Neural crest cell (in vitro differentiated cells): ENCODE measurements around the gene CCDC69. TPM values are rescaled to one million over a fixed set of nuclear protein-coding genes. Genes with fewer than 3 reads are reported as not detected.
A peak's percentile ranks its signal among the peaks of the same experiment; 100 is the strongest.

Experiments
- DNase-seq: peaks from one replicate; pipeline ENCODE4 v3.0.0; 2021; ENCODE audit warnings: low read depth, mixed read lengths, low spot score
- H3K27ac Mint-ChIP-seq: one replicate; pipeline ENCODE4 v1.8.0; 2021; ENCODE audit warnings: mild to moderate bottlenecking, mixed read lengths; ENCODE audit not compliant: unreplicated experiment
- H3K27me3 Mint-ChIP-seq: 2 replicates; pipeline ENCODE4 v1.8.0; 2021; ENCODE audit warnings: low read depth, mild to moderate bottlenecking, mixed read lengths
- H3K36me3 Mint-ChIP-seq: 2 replicates; pipeline ENCODE4 v1.8.0; 2021; ENCODE audit warnings: low read depth, mild to moderate bottlenecking, mixed read lengths
- H3K4me1 Mint-ChIP-seq: 2 replicates; pipeline ENCODE4 v1.8.0; 2021; ENCODE audit warnings: mixed read lengths
- H3K4me3 Mint-ChIP-seq: one replicate; pipeline ENCODE4 v1.8.0; 2021; ENCODE audit warnings: mild to moderate bottlenecking, mixed read lengths
- H3K9me3 Mint-ChIP-seq: 2 replicates; pipeline ENCODE4 v1.8.0; 2021; ENCODE audit warnings: mixed read lengths
- total RNA-seq: library from RNA; stranded (reverse); gene quantifications from 2 replicates; pipeline ENCODE4 v1.2.1, GENCODE V29; 2021
- TF ChIP-seq, protein P1 (sequence below): fragments of 200-600 bp; sonication (generic); conservative IDR thresholded peaks from 2 replicates; pipeline ENCODE4 v1.5.0; 2021; ENCODE audit warnings: antibody characterized with exemption, mild to moderate bottlenecking

CCDC69 gene
- total RNA-seq, 1 donor from 2014 or later: 1.7 TPM

DNA sequence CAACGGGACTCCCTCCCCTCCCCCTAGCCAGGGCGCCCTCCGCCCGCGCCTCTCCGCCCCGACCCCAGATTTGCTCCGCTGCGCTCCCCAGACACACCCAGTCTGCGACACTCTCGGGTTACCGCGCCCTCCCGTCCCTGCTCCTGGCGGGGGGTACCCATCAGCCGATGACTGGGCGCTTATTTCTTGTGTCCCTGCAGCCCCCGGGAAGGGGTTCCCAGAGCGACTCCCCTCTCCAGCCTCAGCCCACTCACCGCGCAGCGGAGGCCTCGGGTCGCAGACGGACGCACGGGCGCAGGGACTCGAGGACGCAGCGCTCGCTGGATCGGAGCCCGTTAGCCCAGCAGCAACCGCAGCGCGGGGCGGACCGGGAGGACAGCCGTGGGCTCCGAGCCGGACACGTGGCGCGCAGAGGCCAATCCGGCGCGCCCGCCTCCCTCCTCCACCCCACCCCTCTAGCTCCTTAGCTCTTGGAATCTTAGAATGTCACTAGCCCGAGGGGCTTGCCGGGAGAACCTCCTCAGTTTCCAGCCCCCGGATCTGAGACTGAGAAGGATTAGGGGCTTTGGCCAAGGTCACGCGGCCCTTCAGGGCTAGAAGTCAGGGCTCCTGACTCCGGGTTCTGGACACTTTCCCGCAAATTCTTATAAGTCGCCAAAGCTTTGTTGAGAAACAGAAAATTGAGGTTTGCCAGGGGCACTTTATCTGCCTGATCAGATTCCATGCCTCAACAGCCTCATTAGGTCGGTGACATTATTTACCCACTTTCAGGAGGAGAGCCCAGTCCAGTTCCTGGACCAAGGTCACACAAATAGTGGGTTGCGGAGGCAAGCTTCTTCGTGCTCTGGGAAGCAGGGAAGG lies 66.2 kb downstream of the CCDC69 start, which contains the start of gene ANXA6:
Gene ANXA6 (minus strand): TSS at position 354 of the 861 bp plus-strand sequence. CDS start 9,878 bp downstream, outside the sequence.
- peaks cover 45% of the 10 kb centered on the region for H3K4me1 Mint-ChIP-seq
- peak within 1 kb of the TSS; percentile 94 for H3K4me3 Mint-ChIP-seq
- no peaks in the 10 kb centered on the region for H3K27me3 Mint-ChIP-seq
- TF ChIP-seq, protein P1, sequence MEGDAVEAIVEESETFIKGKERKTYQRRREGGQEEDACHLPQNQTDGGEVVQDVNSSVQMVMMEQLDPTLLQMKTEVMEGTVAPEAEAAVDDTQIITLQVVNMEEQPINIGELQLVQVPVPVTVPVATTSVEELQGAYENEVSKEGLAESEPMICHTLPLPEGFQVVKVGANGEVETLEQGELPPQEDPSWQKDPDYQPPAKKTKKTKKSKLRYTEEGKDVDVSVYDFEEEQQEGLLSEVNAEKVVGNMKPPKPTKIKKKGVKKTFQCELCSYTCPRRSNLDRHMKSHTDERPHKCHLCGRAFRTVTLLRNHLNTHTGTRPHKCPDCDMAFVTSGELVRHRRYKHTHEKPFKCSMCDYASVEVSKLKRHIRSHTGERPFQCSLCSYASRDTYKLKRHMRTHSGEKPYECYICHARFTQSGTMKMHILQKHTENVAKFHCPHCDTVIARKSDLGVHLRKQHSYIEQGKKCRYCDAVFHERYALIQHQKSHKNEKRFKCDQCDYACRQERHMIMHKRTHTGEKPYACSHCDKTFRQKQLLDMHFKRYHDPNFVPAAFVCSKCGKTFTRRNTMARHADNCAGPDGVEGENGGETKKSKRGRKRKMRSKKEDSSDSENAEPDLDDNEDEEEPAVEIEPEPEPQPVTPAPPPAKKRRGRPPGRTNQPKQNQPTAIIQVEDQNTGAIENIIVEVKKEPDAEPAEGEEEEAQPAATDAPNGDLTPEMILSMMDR: no peak
- no peaks in the 10 kb centered on the region for H3K9me3 Mint-ChIP-seq
- peak within 1 kb of the TSS; percentile 98 for H3K27ac Mint-ChIP-seq
- DNase-seq: peak; percentile 65
- H3K36me3 Mint-ChIP-seq: no peaks in the 10 kb centered on the region

DNA sequence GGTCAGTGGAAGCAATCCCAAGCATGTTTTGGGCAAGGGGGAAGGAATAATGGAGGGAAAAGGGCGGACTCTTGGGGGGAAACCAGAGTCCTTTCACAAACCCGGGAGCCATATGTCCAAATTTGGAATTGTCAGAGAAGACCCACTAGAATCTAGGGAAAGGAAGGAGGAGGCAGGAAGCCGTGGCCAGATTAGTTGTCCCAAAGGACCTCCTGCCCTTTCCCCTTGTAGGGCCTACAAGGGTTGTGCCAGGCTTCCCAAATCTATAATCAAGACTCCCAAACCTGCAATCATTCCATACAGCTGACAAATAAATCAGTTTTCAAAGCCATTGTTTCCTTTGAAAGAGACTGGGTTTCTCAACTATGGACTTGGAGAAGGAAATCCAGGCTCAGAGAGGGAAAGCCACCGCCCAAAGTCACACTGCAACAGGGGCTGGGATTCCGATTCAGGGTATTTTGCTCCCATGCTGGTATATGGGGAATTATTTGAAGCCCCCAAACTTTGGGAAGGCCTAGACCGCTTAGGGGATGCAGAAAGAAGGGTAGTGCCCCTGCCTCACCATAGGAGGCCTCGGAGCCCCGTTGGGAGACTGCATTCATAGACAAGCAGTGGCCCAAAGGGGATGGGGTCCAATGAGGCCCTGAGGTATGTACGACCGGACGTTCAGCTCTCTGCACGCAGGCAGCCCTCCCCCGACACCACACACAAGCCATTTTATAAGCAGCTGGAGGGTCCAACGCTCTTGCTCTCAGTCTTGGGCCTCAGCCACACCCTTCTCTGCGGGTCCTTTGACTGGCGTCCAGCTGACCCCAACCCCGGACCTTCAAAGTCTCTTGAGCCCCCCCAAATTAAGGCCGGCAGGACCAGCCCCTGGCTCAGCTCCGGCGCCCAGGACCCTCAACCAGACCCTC lies 67.1 kb downstream of the CCDC69 start:
- H3K36me3 Mint-ChIP-seq: no peaks in the 10 kb centered on the region
- no peaks in the 10 kb centered on the region for H3K27me3 Mint-ChIP-seq
- TF ChIP-seq, protein P1: no peak
- peak overlapping the region; percentile 94 for H3K4me3 Mint-ChIP-seq
- no peaks in the 10 kb centered on the region for H3K9me3 Mint-ChIP-seq
- peaks cover 51% of the 10 kb centered on the region for H3K4me1 Mint-ChIP-seq
- H3K27ac Mint-ChIP-seq: peak overlapping the region; percentile 98
- peak; percentile 19 for DNase-seq

DNA sequence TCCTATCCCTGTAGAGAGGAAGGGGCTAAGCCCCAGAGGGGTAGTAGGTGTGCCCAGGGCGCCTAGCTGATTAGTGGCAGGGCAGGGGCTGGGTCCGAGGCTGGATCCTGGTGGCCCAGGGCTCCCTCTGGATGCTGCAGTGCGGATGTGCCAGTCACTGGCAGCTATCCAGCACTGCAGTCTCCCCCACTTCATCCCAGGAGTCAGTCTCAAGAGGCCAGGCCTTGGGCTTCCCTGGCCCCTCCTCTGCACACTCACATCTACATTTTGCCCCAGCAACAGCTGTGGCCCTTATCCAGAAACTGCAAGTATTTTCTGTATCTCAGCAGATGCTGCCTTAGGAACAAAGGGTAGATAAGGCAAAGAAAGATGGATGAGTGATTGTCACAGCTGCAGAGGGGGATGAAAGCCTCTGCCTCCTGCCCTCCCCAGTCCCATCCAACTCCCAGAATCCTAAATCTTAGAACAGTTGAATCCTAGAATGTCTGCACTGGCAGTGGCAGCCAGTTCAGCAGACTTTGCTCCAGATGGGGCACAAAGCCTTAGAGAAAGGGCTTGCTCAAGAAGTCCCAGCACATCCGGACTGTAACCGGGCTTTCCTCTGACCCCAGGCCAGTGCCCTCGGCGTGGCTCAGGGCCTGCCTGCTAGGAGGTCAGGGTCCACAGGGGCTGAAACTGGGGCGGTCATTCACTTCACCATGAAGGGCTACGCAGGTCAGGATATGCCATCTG lies 68.0 kb downstream of the CCDC69 start:
- no peaks in the 10 kb centered on the region for H3K36me3 Mint-ChIP-seq
- DNase-seq: peak; percentile 20
- peak overlapping the region; percentile 98 for H3K27ac Mint-ChIP-seq
- H3K9me3 Mint-ChIP-seq: no peaks in the 10 kb centered on the region
- TF ChIP-seq, protein P1: no peak
- peaks cover 59% of the 10 kb centered on the region for H3K4me1 Mint-ChIP-seq
- no peaks in the 10 kb centered on the region for H3K27me3 Mint-ChIP-seq
- H3K4me3 Mint-ChIP-seq: peak overlapping the region; percentile 94

DNA sequence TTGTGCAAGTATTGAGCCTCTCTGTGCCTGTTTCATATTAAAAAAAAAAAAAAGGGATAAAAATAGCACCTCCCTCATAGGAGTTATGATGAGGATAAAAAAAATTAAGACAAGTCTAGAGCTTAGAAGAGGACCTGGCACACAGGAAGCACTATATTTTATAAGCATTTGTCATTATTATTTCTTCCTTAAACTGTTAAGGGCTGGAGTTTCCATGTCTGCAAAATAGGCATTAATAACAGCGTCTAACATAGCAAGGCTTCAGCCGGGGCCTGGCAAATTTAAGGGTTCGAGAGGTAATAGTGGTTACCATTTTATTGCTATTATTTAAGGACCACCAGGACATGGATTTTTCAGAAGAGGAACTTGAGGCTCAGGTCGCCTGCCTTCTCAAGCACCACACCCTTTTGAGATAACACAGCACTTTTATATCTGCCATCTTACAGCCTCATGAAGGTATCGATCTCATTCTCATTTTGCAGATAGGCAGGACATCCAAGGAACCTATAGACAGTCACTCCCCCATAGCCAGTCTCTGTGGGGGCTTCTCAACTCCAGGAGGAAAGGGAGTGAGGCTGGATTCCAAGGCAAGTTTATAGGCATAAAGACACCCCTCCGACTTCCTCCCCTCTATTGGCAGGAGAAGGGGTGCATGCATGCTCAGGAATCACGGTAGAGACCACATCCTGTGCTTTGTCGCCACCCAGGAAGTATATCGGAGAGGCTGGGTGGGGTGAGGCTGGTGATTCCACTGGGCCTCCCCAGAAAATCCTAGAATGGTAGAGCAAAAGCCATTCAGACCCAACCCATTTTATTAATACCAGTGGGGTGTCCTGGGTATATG lies 68.7 kb downstream of the CCDC69 start:
- Mint-ChIP-seq H3K36me3 (no peaks in the 10 kb centered on the region), H3K4me3 (peak overlapping the region; percentile 94), H3K4me1 (peaks cover 67% of the 10 kb centered on the region), H3K27me3 (no peaks in the 10 kb centered on the region), H3K27ac (no peak overlapping the region), H3K9me3 (no peaks in the 10 kb centered on the region)
- no peak for DNase-seq
- TF ChIP-seq, protein P1: no peak
